Measurements from ENCODE around the gene ZDHHC18. TPM values are rescaled to one million over a fixed set of nuclear protein-coding genes. Genes with fewer than 3 reads are reported as not detected.

The ZDHHC18 gene
- total RNA-seq, 1 donor from 2014 or later: 30.4 TPM

DNA sequence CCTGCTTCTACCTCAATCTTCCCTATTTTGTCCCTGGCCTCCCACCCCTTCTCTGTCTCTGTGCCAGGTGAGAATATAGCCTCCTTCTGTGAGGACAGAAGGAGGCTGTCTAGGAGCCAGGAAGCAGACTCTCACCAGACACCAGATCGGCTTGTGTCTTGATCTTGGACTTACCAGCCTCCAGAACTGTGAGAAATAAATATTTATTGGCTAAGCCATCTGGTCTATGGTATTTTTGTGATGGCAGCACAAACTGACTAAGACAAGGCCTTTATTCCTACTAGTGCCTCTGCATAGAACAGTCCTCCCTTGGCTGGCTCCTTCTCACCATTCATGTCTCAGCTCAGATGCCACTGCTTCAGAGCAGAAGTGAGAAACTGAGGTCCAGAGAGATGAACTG, 61.7 kb downstream of the ZDHHC18 start:
- DNase-seq (ENCODE audit: low spot score): no peak
- Histone ChIP-seq H3F3A (ENCODE audit: low read depth) (peaks cover 27% of the 10 kb centered on the region), H3K9ac (no peak overlapping the region), H3K27me3 (no peaks in the 10 kb centered on the region), H4K20me1 (ENCODE audit: low read depth) (no peaks in the 10 kb centered on the region), H3K79me2 (ENCODE audit: low read depth) (peaks cover 19% of the 10 kb centered on the region), H3K36me3 (no peaks in the 10 kb centered on the region), H3K9me3 (ENCODE audit: low read depth) (no peaks in the 10 kb centered on the region), H3K4me2 (no peak overlapping the region), H3K4me3 (no peak overlapping the region), H3K4me1 (peaks cover 8% of the 10 kb centered on the region), H2AFZ (replicated peaks) (no peak overlapping the region), H3K27ac (no peak overlapping the region)
- Mint-ChIP-seq H3K9me3 (no peaks in the 10 kb centered on the region), H3K4me1 (peaks cover 20% of the 10 kb centered on the region), H3K4me3 (peak overlapping the region; percentile 96), H3K27me3 (ENCODE audit: insufficient read depth, low read depth) (peaks cover 2% of the 10 kb centered on the region), H3K27ac (no peak overlapping the region), H3K36me3 (peaks cover 25% of the 10 kb centered on the region)
- TF ChIP-seq, protein P1, sequence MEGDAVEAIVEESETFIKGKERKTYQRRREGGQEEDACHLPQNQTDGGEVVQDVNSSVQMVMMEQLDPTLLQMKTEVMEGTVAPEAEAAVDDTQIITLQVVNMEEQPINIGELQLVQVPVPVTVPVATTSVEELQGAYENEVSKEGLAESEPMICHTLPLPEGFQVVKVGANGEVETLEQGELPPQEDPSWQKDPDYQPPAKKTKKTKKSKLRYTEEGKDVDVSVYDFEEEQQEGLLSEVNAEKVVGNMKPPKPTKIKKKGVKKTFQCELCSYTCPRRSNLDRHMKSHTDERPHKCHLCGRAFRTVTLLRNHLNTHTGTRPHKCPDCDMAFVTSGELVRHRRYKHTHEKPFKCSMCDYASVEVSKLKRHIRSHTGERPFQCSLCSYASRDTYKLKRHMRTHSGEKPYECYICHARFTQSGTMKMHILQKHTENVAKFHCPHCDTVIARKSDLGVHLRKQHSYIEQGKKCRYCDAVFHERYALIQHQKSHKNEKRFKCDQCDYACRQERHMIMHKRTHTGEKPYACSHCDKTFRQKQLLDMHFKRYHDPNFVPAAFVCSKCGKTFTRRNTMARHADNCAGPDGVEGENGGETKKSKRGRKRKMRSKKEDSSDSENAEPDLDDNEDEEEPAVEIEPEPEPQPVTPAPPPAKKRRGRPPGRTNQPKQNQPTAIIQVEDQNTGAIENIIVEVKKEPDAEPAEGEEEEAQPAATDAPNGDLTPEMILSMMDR (IDR thresholded peaks at IDR 0.05): no peak
- no peak for TF ChIP-seq EZH2phosphoT487 (IDR thresholded peaks at IDR 0.05)
- no peak for TF ChIP-seq EZH2 (IDR thresholded peaks at IDR 0.05)

DNA sequence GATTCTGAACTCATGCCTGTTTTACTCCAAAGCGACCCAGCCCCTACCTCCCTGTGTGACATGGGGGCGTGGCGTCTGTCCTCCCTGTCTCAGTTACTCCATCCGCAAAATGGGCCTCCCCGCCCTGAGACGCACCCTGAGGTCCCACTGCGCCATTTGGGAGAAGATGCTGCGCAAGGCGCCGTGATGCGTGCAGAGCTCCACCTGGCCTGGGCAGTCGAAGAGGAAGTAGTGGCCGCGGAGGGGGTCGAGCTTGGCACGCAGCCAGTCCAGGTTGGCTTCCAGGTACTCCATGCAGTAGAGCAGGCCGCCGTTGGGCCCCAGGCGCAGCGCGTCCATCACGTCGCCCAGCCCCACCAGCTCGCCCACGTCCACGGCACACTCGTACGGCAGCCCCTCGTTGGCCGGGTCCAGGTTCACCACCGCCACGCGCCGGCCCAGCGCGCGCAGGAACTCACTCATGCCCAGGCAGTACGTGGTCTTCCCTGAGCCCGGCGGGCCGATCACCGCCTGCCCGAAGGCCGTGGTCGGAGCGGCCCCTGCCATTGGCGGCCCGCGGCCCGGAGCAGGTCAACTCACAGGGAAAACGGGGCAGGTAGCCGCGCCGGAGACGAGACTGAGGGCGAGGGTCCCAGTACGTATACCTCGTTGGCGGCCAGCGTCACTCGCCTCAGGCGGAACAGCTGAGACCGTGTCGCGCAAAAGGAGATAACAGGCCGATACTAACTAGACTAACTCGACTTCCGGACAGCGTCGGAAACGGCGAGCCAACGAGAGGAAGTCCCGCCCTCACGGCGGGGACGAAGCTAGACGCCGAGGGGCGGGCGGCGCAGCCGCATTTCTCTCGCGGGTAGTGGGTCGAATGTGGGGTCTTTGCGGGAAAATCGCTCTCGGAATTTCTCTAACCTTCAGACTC, 63.3 kb downstream of the ZDHHC18 start, which contains the start of gene GPN2:
GPN2 (minus strand) TSS at position 733 of the 916 bp plus-strand sequence; CDS start at position 546, 187 bp downstream.
- Mint-ChIP-seq H3K4me3 (peak within 1 kb of the TSS; percentile 96), H3K27ac (peak within 1 kb of the TSS; percentile 95), H3K36me3 (peaks cover 26% of the 10 kb centered on the region), H3K9me3 (no peaks in the 10 kb centered on the region), H3K27me3 (ENCODE audit: insufficient read depth, low read depth) (peaks cover 2% of the 10 kb centered on the region), H3K4me1 (peaks cover 20% of the 10 kb centered on the region)
- Histone ChIP-seq H3F3A (ENCODE audit: low read depth) (peaks cover 27% of the 10 kb centered on the region), H2AFZ (replicated peaks) (peak within 1 kb of the TSS; percentile 90), H4K20me1 (ENCODE audit: low read depth) (no peaks in the 10 kb centered on the region), H3K36me3 (no peaks in the 10 kb centered on the region), H3K4me3 (peak within 1 kb of the TSS; percentile 81), H3K27me3 (no peaks in the 10 kb centered on the region), H3K4me1 (peaks cover 8% of the 10 kb centered on the region), H3K4me2 (peak within 1 kb of the TSS; percentile 93), H3K9ac (peak within 1 kb of the TSS; percentile 83), H3K79me2 (ENCODE audit: low read depth) (peaks cover 19% of the 10 kb centered on the region), H3K9me3 (ENCODE audit: low read depth) (no peaks in the 10 kb centered on the region), H3K27ac (no peak within 1 kb of the TSS)
- TF ChIP-seq, protein P1 (IDR thresholded peaks at IDR 0.05): no peak
- TF ChIP-seq EZH2 (IDR thresholded peaks at IDR 0.05) (no peak), EZH2phosphoT487 (IDR thresholded peaks at IDR 0.05) (no peak)
- DNase-seq (ENCODE audit: low spot score): peak; percentile 83

DNA sequence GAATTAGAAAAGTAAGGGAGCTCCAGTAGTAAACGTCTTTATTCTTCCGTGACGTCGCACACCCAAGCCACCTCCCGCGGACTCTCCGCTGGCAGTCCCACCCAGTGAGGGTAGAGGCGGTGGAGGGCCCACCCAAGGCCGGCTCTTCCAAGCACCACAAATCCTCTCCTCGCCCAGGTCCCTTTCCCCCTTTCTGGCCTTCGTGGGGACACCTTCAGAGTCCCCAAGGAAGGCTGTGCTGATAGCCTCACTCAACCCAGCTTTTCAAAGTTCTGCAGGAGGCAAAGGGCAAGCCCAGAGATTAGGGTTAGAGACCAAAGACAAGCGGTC, 63.9 kb downstream of the ZDHHC18 start:
- peak overlapping the region; percentile 81 for H3K4me3 ChIP-seq
- H3K4me2 ChIP-seq: peak overlapping the region; percentile 93
- H3K9ac ChIP-seq: peak overlapping the region; percentile 83
- H3K27me3 ChIP-seq: no peaks in the 10 kb centered on the region
- peaks cover 19% of the 10 kb centered on the region for H3K79me2 ChIP-seq (ENCODE audit: low read depth)
- peaks cover 8% of the 10 kb centered on the region for H3K4me1 ChIP-seq
- Mint-ChIP-seq H3K9me3 (no peaks in the 10 kb centered on the region), H3K4me3 (peak overlapping the region; percentile 96), H3K27me3 (ENCODE audit: insufficient read depth, low read depth) (peaks cover 2% of the 10 kb centered on the region), H3K4me1 (peaks cover 20% of the 10 kb centered on the region), H3K36me3 (peaks cover 22% of the 10 kb centered on the region), H3K27ac (peak overlapping the region; percentile 63)
- H3K36me3 ChIP-seq: no peaks in the 10 kb centered on the region
- TF ChIP-seq EZH2phosphoT487 (IDR thresholded peaks at IDR 0.05): no peak
- TF ChIP-seq, protein P1 (IDR thresholded peaks at IDR 0.05): no peak
- no peak for TF ChIP-seq EZH2 (IDR thresholded peaks at IDR 0.05)
- H2AFZ ChIP-seq (replicated peaks): peak overlapping the region; percentile 90
- H3K9me3 ChIP-seq (ENCODE audit: low read depth): no peaks in the 10 kb centered on the region
- H3F3A ChIP-seq (ENCODE audit: low read depth): peaks cover 27% of the 10 kb centered on the region
- no peak overlapping the region for H3K27ac ChIP-seq
- DNase-seq (ENCODE audit: low spot score): no peak
- H4K20me1 ChIP-seq (ENCODE audit: low read depth): no peaks in the 10 kb centered on the region
